Measurements from ENCODE around the gene LHX5. TPM values are rescaled to one million over a fixed set of nuclear protein-coding genes. Genes with fewer than 3 reads are reported as not detected.

LHX5 gene
- total and polyA plus RNA-seq, 9 donors = not detected

DNA sequence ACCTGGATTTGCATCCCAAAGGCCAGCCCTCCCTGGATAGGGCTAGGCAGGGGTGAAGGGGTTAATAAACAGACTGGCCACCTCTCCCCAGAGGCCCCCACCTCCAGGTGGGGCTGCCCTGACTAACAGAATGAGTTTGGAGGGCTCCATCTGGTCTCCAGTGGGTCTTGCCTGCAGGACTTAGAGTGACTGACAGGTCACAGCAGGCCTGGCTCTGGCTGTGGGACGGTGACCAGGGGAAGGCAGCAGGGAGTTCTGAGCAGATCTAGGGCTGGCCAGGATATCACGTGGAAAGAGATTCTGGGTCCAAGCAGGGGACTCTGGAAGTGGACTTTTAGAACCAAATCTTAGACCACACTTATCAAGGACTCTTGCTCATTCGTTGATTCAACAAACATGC lies 40.9 kb upstream of the LHX5 start:
- no peaks in the 10 kb centered on the region for H3K9me3 ChIP-seq
- H3K4me1 ChIP-seq (ENCODE audit: insufficient read depth) = no peaks in the 10 kb centered on the region
- 18 to 27% (median 19%) methylated on average over 3 of the region's 3 CpGs for WGBS, 3 donors
- DNase-seq = no peak
- H3K4me3 ChIP-seq = no peak overlapping the region
- TF ChIP-seq EP300 (IDR thresholded peaks at IDR 0.05) (no peak), POLR2A (IDR thresholded peaks at IDR 0.05) (no peak)
- TF ChIP-seq, protein P1, sequence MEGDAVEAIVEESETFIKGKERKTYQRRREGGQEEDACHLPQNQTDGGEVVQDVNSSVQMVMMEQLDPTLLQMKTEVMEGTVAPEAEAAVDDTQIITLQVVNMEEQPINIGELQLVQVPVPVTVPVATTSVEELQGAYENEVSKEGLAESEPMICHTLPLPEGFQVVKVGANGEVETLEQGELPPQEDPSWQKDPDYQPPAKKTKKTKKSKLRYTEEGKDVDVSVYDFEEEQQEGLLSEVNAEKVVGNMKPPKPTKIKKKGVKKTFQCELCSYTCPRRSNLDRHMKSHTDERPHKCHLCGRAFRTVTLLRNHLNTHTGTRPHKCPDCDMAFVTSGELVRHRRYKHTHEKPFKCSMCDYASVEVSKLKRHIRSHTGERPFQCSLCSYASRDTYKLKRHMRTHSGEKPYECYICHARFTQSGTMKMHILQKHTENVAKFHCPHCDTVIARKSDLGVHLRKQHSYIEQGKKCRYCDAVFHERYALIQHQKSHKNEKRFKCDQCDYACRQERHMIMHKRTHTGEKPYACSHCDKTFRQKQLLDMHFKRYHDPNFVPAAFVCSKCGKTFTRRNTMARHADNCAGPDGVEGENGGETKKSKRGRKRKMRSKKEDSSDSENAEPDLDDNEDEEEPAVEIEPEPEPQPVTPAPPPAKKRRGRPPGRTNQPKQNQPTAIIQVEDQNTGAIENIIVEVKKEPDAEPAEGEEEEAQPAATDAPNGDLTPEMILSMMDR (IDR thresholded peaks at IDR 0.05) = no peak
- no peaks in the 10 kb centered on the region for H3K27me3 ChIP-seq
- intact Hi-C loops (cut with DNase I) = no loop called here
- no peak overlapping the region for H3K27ac ChIP-seq
- H3K36me3 ChIP-seq = no peaks in the 10 kb centered on the region

GRCh38 chr12:113506867-113507266 lies 35.2 kb upstream of the LHX5 start:
- Histone ChIP-seq H3K9me3 (no peaks in the 10 kb centered on the region), H3K36me3 (no peaks in the 10 kb centered on the region), H3K27me3 (no peaks in the 10 kb centered on the region), H3K4me3 (no peak overlapping the region), H3K27ac (no peak overlapping the region), H3K4me1 (ENCODE audit: insufficient read depth) (no peaks in the 10 kb centered on the region)
- DNase-seq = no peak
- WGBS, 3 donors = 64 to 80% (median 76%) methylated on average over 2 of the region's 2 CpGs
- TF ChIP-seq EP300 (IDR thresholded peaks at IDR 0.05) = no peak
- TF ChIP-seq POLR2A (IDR thresholded peaks at IDR 0.05) = no peak
- TF ChIP-seq, protein P1 (IDR thresholded peaks at IDR 0.05) = no peak
- intact Hi-C loops (cut with DNase I) = no loop called here

DNA sequence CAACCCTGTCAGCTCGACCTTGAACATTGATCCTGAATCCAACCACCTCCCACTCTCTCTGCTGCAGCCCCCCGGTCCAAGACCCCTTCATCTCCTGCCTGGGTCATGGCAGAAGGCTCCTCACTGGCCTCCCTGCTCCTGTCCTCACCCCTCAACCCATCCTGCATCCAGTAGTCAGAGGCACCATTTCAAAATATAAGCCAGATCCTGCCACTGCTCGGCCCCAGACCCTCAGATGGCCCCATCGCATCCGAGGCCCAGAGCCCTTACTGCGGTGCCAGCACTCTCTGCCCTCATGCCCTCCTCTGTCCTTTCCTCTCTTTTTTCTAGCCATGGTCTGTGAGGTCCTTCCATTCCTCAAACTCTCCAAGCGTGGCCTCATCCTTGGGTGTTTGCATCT lies 34.3 kb upstream of the LHX5 start:
- 41 to 47% (median 44%) methylated on average over 7 of the region's 7 CpGs for WGBS, 3 donors
- Histone ChIP-seq H3K4me1 (ENCODE audit: insufficient read depth) (no peaks in the 10 kb centered on the region), H3K36me3 (no peaks in the 10 kb centered on the region), H3K9me3 (no peaks in the 10 kb centered on the region), H3K27ac (no peak overlapping the region), H3K27me3 (no peaks in the 10 kb centered on the region), H3K4me3 (no peak overlapping the region)
- intact Hi-C loops (cut with DNase I) = no loop called here
- no peak for DNase-seq
- TF ChIP-seq, protein P1 (IDR thresholded peaks at IDR 0.05) = no peak
- TF ChIP-seq POLR2A (IDR thresholded peaks at IDR 0.05) (no peak), EP300 (IDR thresholded peaks at IDR 0.05) (no peak)

- no peak overlapping the region for H3K27ac ChIP-seq
- TF ChIP-seq EP300 (IDR thresholded peaks at IDR 0.05) (no peak), POLR2A (IDR thresholded peaks at IDR 0.05) (no peak)
- TF ChIP-seq, protein P1 (IDR thresholded peaks at IDR 0.05) = no peak
- no peak overlapping the region for H3K4me3 ChIP-seq
- H3K36me3 ChIP-seq = no peaks in the 10 kb centered on the region
- no peaks in the 10 kb centered on the region for H3K9me3 ChIP-seq
- DNase-seq = no peak
- WGBS, 3 donors = 79 to 83% (median 82%) methylated on average over 8 of the region's 8 CpGs
- no peaks in the 10 kb centered on the region for H3K4me1 ChIP-seq (ENCODE audit: insufficient read depth)
- H3K27me3 ChIP-seq = no peaks in the 10 kb centered on the region
- intact Hi-C loops (cut with DNase I) = no loop called here
Measured at GRCh38 chr12:113504917-113505316, 33.2 kb upstream of the LHX5 start.

All from ovary (tissue), 9 donors.